HUES6 (cell line): ENCODE results near the gene FOXA1.
A peak's percentile ranks its signal among the peaks of the same experiment; 100 is the strongest.

Source experiments
- H3K27ac ChIP-seq: 2 replicates; pipeline ENCODE4 v1.7.0; 2013; ENCODE audit warnings: low read depth, mild to moderate bottlenecking, low read length, inconsistent platforms
- H3K27me3 ChIP-seq: 2 replicates; pipeline ENCODE4 v1.6.1; 2013; ENCODE audit warnings: low read length; ENCODE audit not compliant: control insufficient read depth, insufficient read depth
- H3K36me3 ChIP-seq: 2 replicates; pipeline ENCODE4 v1.6.1; 2013; ENCODE audit warnings: low read length; ENCODE audit not compliant: control insufficient read depth, insufficient read depth
- H3K4me1 ChIP-seq: 2 replicates; pipeline ENCODE4 v1.6.1; 2013; ENCODE audit warnings: low read length; ENCODE audit not compliant: control insufficient read depth, insufficient read depth
- H3K4me3 ChIP-seq: 2 replicates; pipeline ENCODE4 v1.5.1; 2013; ENCODE audit warnings: low read depth, low read length
- H3K9ac ChIP-seq: one replicate; pipeline ENCODE4 v1.6.1; 2013; ENCODE audit warnings: mild to moderate bottlenecking, low read length
- H3K9me3 ChIP-seq: 2 replicates; pipeline ENCODE4 v1.6.1; 2013; ENCODE audit warnings: low read depth, low read length; ENCODE audit not compliant: control insufficient read depth, insufficient read depth

The FOXA1 gene

DNA sequence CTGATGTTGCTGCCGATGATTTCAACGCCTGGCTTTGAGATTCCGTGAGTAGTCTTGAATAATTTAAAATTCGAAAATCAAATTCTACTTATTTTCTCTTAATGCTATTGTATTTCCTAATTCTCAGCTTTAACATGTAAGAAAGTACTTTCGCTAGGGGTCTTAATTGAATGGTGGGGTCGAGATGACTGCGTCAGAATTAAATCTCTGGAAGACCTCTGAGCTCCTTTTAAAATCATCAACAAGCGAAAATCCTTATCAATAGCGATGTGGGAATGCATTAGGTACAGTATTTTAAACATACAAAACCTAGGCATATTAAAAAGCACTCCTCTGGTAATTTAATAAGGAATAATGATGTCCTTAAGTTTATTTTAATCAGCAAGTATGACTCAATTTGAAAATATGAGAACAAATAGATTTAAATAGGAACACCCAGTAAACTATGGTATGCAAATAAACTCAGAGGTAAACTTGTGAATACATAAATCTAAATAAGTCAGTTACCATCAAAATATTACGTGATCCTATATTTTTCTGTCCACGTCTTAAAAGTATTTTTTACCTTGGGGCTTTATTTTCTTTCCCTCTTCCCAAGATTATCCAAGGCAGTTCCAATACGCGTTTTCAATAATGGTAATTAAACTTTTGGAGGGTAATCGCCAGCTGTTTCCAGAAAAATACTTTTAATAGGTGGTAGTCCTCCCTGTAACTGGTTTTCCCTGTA lies 1.4 kb downstream of the FOXA1 start:
- Histone ChIP-seq H3K36me3 (no peaks in the 10 kb centered on the region), H3K4me3 (no peak overlapping the region), H3K4me1 (peaks cover 24% of the 10 kb centered on the region), H3K9me3 (no peaks in the 10 kb centered on the region), H3K9ac (no peak overlapping the region), H3K27ac (no peak overlapping the region), H3K27me3 (peaks cover 100% of the 10 kb centered on the region)

DNA sequence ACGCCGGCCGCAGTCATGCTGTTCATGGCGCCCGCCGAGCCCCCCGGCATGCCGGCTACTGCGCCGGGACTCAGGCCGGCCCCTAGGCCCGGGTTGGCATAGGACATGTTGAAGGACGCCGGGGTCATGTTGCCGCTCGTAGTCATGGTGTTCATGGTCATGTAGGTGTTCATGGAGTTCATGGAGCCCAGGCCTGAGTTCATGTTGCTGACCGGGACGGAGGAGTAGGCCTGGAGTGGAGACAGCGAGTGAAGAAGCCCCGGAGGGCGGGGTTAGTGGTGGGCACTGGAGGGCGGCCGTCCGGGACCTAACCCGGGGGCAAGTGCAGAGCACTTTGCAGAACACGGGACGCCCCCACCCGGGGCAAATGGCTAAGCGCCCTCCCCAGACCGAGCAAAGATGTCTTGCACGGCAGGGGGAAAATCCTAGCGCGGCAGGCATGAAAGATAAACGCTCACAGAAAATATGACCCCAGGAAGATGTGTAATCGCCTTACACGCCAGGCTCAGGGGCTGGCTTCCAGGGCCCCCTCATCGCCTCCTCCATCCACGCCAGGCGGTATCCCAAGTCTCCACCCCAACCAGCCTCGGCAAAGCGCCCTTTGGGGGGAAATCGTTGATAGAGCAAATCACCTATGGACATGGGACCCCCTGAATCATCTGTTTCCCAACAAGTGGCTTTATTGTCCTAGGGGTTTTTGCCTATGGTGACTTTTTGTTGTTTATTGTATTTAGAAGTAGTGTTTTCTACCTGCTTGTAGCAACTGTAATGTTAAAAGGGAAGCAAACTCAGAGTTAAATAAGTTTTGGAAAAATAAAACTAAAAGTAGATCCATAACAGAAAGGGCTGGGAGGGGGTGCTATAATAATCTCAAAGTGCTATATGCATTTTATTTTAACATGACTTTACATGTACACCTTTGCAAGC lies 2.3 kb downstream of the FOXA1 start:
- Histone ChIP-seq H3K27ac (no peak overlapping the region), H3K27me3 (peaks cover 100% of the 10 kb centered on the region), H3K9me3 (no peaks in the 10 kb centered on the region), H3K4me3 (peak overlapping the region; percentile 40), H3K36me3 (no peaks in the 10 kb centered on the region), H3K4me1 (peaks cover 19% of the 10 kb centered on the region), H3K9ac (no peak overlapping the region)

DNA sequence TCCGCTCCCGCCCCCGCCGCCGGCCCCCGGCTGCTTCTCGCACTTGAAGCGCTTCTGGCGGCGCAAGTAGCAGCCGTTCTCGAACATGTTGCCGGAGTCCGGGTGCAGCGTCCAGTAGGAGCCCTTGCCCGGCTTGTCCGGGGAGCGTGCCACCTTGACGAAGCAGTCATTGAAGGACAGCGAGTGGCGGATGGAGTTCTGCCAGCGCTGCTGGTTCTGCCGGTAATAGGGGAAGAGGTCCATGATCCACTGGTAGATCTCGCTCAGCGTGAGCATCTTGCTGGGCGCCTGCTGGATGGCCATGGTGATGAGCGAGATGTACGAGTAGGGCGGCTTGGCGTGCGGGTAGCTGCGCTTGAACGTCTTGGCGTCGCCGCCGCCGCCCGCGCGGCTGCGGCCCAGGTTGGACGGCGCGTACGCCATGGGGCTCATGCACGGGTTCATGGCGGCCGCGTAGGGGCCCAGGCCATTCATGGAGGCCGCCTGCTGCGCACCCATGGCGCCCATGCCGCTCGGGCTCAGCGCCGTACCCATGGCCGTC lies 3.0 kb downstream of the FOXA1 start:
- peaks cover 100% of the 10 kb centered on the region for H3K27me3 ChIP-seq
- no peak overlapping the region for H3K9ac ChIP-seq
- H3K9me3 ChIP-seq, result no peaks in the 10 kb centered on the region
- H3K27ac ChIP-seq, result no peak overlapping the region
- peak overlapping the region; percentile 40 for H3K4me3 ChIP-seq
- H3K36me3 ChIP-seq, result no peaks in the 10 kb centered on the region
- peaks cover 23% of the 10 kb centered on the region for H3K4me1 ChIP-seq

DNA sequence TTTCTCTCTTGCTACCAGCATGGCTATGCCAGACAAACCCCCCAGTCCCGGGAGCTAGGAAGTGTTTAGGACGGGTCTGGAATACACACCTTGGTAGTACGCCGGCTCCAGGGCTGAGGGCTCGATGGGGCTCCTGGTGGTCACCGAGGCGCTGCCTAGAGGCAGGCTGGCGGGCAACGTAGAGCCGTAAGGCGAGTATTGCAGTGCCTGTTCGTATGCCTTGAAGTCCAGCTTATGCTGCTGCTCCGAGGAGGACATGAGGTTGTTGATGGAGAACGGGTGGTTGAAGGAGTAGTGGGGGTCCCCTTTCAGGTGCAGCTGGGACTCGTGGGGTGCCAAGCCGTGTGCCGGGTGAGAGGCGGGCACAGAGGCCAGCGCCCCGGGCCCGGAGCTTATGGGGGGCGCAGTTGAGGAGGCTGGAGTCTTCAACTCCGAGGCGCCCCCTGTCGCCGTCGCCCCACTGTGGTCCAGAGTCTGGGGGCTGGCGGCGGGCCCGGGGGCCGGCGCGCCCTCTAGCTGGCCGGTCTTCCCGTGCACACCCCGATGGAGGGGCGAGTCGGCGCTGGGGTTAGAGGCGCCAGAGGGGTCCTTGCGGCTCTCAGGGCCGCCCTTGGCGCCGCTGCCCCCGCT lies 3.6 kb downstream of the FOXA1 start:
- Histone ChIP-seq H3K4me3 (peak overlapping the region; percentile 40), H3K4me1 (peaks cover 23% of the 10 kb centered on the region), H3K9me3 (no peaks in the 10 kb centered on the region), H3K9ac (no peak overlapping the region), H3K27me3 (peaks cover 100% of the 10 kb centered on the region), H3K36me3 (no peaks in the 10 kb centered on the region), H3K27ac (no peak overlapping the region)

DNA sequence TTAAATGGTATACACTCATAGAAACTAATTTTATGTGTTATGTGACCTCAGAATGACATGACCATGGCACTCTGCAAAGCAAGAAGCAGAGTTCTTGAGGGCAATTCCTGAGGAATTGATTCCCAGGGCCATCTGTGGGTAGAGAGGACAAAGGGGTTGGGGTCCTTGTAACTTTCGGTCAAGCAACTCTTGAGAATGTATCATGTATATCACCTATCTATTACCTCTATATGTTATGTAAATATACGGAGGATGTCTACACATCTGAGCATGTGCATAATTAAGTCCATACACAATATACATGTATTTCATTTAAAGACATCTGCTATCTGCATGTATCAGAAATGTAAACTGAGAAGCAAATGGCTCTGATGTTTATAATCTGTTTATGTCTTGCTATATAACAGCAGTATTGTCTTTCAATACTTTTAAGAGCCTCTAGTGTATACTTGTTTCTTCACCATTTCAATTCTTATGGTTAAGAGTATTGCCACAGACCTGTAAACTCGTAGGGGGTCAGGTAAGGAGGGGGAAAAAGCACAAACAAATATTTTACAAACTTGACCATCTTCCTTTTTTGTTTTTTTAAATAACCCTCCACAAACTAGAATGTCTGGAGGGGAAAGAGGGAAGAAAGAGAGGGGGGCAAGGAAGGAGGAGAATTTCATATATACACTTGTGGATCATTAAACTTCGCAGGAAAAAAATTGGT lies 4.5 kb downstream of the FOXA1 start:
- H3K36me3 ChIP-seq, result no peaks in the 10 kb centered on the region
- H3K27me3 ChIP-seq, result peaks cover 100% of the 10 kb centered on the region
- no peak overlapping the region for H3K9ac ChIP-seq
- H3K4me1 ChIP-seq, result peaks cover 29% of the 10 kb centered on the region
- H3K27ac ChIP-seq, result no peak overlapping the region
- no peaks in the 10 kb centered on the region for H3K9me3 ChIP-seq
- no peak overlapping the region for H3K4me3 ChIP-seq

DNA sequence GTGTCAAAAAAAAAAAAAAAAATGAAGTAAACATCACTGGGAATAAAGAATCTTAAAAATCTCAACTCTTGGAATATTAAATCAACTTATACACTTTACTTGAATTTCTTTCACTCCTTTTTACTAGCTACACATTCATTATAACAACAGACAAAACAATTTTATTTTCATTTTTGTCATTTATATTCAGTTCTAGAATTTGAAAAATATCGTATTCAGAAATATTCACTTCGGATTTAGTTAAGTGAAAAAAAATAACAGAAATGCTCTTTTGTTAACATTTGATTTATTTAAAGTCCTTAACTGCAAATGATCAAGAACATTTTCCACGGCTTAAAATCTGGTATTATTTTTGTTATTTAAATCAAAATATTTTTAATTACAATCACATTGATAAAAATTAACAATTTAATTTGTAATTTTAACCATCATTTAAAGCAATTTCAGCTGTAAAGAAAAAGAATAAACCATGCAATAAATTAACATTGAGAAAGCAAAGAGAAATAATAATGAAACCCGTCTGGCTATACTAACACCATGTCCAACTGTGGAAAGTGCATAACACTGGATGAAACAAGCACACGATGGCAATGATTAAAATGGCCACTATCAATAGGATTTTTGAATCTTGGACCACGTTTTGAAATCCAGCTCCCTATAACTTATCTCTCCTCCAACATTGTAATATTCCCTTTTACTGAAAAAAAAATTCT lies 5.2 kb downstream of the FOXA1 start:
- H3K36me3 ChIP-seq, result no peaks in the 10 kb centered on the region
- H3K4me3 ChIP-seq, result no peak overlapping the region
- no peak overlapping the region for H3K9ac ChIP-seq
- peaks cover 100% of the 10 kb centered on the region for H3K27me3 ChIP-seq
- no peak overlapping the region for H3K27ac ChIP-seq
- peaks cover 34% of the 10 kb centered on the region for H3K4me1 ChIP-seq
- H3K9me3 ChIP-seq, result no peaks in the 10 kb centered on the region

DNA sequence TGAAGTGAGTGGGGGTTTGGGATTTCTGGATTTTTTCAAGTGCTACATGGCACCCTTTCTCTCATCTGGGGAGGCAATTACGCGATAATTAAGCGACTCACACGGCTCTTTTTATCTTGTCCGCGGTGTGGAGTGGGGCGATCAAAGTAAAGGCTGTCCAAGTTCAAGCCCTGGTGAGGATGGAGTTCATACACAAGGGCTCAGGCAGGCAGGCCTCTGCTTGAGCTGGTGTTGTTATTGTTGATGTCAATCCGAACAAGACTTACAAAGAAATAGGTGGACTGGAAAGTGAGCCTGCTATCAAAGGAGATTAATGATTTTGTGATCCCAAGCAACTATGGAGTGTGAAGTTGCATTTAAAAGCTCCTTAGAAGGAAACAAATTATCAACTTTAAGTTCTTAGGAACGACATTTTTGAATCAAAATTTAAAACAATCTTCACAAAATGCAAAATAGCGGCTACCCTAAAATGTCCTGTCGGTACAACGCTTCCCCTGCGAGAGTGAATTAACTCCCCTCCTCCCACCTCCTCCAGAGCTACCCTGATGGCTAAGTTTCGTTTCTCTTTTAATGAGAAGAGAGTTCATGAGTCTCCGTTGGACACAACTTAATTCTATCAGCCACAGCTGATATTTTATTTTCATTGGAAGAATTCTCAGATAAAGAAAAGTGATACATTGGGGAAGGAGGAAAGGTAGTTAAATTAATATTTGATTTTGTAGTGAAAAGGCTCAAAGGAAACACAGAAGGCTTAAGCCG lies 5.9 kb downstream of the FOXA1 start:
- peaks cover 100% of the 10 kb centered on the region for H3K27me3 ChIP-seq
- H3K4me3 ChIP-seq, result peak overlapping the region; percentile 62
- no peaks in the 10 kb centered on the region for H3K9me3 ChIP-seq
- peaks cover 42% of the 10 kb centered on the region for H3K4me1 ChIP-seq
- no peaks in the 10 kb centered on the region for H3K36me3 ChIP-seq
- no peak overlapping the region for H3K27ac ChIP-seq
- no peak overlapping the region for H3K9ac ChIP-seq

DNA sequence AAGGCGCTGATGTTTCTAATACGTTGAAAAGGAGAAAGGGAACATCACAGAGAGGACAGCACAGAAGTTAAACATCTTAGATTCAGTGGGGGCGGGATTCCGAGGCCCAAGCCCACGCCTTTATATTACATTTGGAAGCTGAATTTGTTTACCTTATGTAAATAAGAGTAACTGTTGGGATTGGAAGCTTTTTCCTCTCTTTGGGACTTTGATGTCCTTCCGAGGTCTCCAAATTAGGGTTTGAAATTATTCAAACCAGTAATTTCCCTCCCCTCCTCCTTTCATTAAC lies 6.4 kb downstream of the FOXA1 start:
- Histone ChIP-seq H3K27ac (no peak overlapping the region), H3K4me1 (peaks cover 45% of the 10 kb centered on the region), H3K9me3 (no peaks in the 10 kb centered on the region), H3K36me3 (no peaks in the 10 kb centered on the region), H3K9ac (peak overlapping the region; percentile 19), H3K27me3 (peaks cover 100% of the 10 kb centered on the region), H3K4me3 (peak overlapping the region; percentile 62)

DNA sequence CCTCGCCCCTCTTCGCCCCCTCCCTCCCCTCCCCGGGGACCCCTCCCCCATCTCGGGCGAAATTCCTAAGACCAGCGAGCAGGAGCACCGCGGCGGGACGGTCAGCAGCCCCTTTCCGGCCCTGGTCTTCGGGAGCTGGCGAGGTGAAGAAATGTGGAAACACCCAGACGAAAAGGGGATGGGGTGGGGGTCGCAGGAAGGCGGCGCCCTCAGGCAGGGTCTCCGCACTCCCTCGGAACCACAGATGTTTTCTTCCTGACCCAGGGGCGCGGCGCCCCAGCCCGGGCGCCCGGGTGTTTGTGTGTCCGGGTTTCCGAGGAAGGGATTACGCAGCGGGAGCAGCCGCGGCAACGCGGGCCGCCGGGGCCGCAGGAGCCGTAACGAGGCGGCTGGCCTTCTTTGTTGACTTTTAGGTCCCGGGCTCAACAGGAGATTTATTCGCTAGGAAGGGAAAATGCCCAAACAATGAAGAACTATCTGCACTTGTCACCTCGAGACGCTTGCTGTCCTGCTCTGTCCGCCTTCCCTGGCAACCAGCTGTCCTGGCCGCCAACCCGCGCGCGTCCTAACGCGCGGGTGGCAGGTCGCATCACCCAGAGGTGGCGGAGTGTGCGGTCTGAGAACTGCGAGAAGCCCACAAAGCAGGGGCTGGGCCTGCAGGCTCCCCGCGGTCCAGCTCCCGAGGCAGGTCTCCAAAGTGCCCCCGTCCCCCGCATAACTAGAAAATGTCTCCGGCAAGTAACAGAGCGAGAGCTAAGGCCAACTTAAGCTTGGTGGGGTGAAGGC lies 7.0 kb downstream of the FOXA1 start:
- Histone ChIP-seq H3K9me3 (no peaks in the 10 kb centered on the region), H3K36me3 (no peaks in the 10 kb centered on the region), H3K27me3 (peaks cover 100% of the 10 kb centered on the region), H3K4me3 (peak overlapping the region; percentile 62), H3K27ac (no peak overlapping the region), H3K9ac (peak overlapping the region; percentile 48), H3K4me1 (peaks cover 49% of the 10 kb centered on the region)
